HepG2 (cell line): Measurements from ENCODE around the gene SEMA7A. TPM values are rescaled to one million over a fixed set of nuclear protein-coding genes. Genes with fewer than 3 reads are reported as not detected.

Experiments
- ADNP ChIP-seq: sonication (generic); formaldehyde crosslinking; IDR thresholded peaks from 2 replicates; pipeline ENCODE4 v1.4.0; 2020; ENCODE audit warnings: missing genetic modification reagents
- AHR ChIP-seq: IDR thresholded peaks from 2 replicates; pipeline ENCODE4 v1.6.1; 2018; ENCODE audit warnings: missing genetic modification reagents, missing compliant biosample characterization
- FOXO1 ChIP-seq: sonication (generic); formaldehyde crosslinking; IDR thresholded peaks from 2 replicates; pipeline ENCODE4 v1.4.0; 2020; ENCODE audit warnings: missing genetic modification reagents
- HOXA9 ChIP-seq: sonication (generic); formaldehyde crosslinking; IDR thresholded peaks from 2 replicates; pipeline ENCODE4 v1.8.1; 2022; ENCODE audit warnings: missing genetic modification reagents, mild to moderate bottlenecking, moderate library complexity, borderline replicate concordance
- MAFF ChIP-seq: IDR thresholded peaks from 2 replicates; pipeline ENCODE4 v1.6.1; 2011; ENCODE audit warnings: low read depth, low read length, improper control_type of control experiment
- PCBP1 ChIP-seq: fragments of 200-400 bp; formaldehyde crosslinking; IDR thresholded peaks from 2 replicates; pipeline ENCODE4 v1.6.1; 2017; ENCODE audit warnings: mild to moderate bottlenecking, low read depth, low read length, borderline replicate concordance
- PHF20 ChIP-seq: sonication (generic); formaldehyde crosslinking; IDR thresholded peaks from 2 replicates; pipeline ENCODE4 v1.5.0; 2020; ENCODE audit warnings: mild to moderate bottlenecking, missing genetic modification reagents
- POLR2A ChIP-seq, 2 experiments: IDR thresholded peaks; 2 replicates each; pipeline ENCODE4 v1.6.1; 2011; ENCODE audit warnings: low read depth in 2 of 2, low read length in 2 of 2, mild to moderate bottlenecking in 1 of 2, moderate library complexity in 1 of 2; ENCODE audit not compliant: insufficient read depth in 1 of 2
- SMC3 ChIP-seq: IDR thresholded peaks from 2 replicates; pipeline ENCODE4 v1.6.1; 2011; ENCODE audit warnings: low read length, improper control_type of control experiment
- ZEB1 ChIP-seq: IDR thresholded peaks from 2 replicates; pipeline ENCODE4 v1.6.1; 2012; ENCODE audit warnings: mild to moderate bottlenecking, low read depth, inconsistent platforms; ENCODE audit not compliant: insufficient replicate concordance
- polyA plus RNA-seq, 8 experiments: library from polyadenylated mRNA; depleted of rRNA in 3 of 8; stranded (reverse) in 7 of 8; unstranded in 1 of 8; fragments of >200 nt; fragmentation: Illumina TruSeq in 4 of 8; extraction: Trizol in 4 of 8; gene quantifications; 2 replicates each; pipeline versions ENCODE4 v1.2.1 to v1.2.3, GENCODE V29; 2011 to 2016; ENCODE audit warnings: low read depth in 4 of 8, missing spikeins in 1 of 8, mixed read lengths in 1 of 8; ENCODE audit not compliant: insufficient read depth in 1 of 8
- total RNA-seq, 5 experiments: library from RNA; depleted of rRNA; stranded (reverse); fragments of >200 nt; fragmentation: Illumina TruSeq; extraction: Trizol; gene quantifications; 2 replicates each; pipeline ENCODE4 v1.2.3, GENCODE V29; 2016; ENCODE audit warnings: low read depth in 1 of 5
- TF ChIP-seq, protein P1 (sequence below): sonication (generic); formaldehyde crosslinking; IDR thresholded peaks from 2 replicates; pipeline ENCODE4 v1.4.0; 2020; ENCODE audit warnings: missing genetic modification reagents, borderline replicate concordance
- TF ChIP-seq, protein P2 (sequence below): sonication (generic); formaldehyde crosslinking; IDR thresholded peaks from 2 replicates; pipeline ENCODE4 v1.4.0; 2020; ENCODE audit warnings: mild to moderate bottlenecking, missing genetic modification reagents
- TF ChIP-seq, protein P3 (sequence below): sonication (generic); formaldehyde crosslinking; IDR thresholded peaks from 2 replicates; pipeline ENCODE4 v1.9.0; 2021; ENCODE audit warnings: mild to moderate bottlenecking, missing genetic modification reagents
- TF ChIP-seq, protein P4 (sequence below): sonication (generic); formaldehyde crosslinking; IDR thresholded peaks from 2 replicates; pipeline ENCODE4 v1.4.0; 2020; ENCODE audit warnings: missing genetic modification reagents
- TF ChIP-seq, protein P5 (sequence below): sonication (generic); formaldehyde crosslinking; IDR thresholded peaks from 2 replicates; pipeline ENCODE4 v1.9.0; 2022; ENCODE audit warnings: low read depth, missing genetic modification reagents

Gene SEMA7A
- total and polyA plus RNA-seq, 2 of the 13 experiments (the other 11 are each of a cell fraction or from before 2014, with no cell fraction given) = 9.0 to 15.8 TPM

DNA sequence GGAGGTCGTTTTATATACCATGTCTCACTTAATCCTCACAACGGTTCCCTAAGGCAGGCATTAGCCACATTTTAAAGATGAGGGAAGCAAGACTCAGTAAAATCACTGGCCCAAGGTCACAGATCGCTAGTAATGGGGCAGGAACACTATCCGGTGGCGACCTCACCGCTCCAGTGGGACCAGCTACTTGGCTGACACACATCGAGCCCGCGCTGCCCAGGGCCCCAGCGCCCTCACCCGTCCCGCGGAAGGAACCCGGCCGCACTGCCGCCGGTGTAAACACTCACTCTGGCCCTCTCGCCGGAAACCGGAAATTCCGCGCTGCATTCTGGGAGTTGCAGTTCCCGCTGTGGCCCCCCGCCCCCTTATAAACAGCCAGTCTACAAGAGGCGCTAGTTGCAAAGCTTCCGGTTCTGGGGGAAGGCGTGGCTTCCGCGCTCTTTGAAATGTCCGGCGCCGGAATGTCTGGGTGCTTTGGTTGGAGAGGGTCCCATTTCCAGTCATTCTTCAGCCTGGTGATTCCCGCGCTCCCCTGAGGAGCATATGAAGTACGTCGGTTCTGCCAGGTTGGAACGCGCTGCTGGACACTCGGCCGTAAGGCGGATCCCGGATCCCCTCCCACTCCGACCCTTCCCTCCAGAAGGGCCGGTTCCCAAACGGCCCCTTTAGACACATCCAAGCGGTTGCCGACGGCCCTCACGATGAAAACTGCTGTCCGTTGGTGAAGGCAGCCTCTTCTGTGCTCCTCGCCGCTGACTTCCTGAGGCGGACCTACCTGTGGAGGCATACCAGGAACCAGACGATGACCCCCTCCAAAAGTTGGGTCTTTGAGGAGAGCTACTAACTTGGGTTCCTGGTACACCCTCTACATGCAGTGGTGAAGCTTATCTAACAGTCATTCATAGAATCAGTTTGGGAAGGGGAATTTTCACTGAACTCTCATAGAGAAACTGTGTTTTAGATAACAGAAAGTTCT, 27.4 kb upstream of the SEMA7A start, which contains the start of gene UBL7 (continued):
- TF ChIP-seq MAFF = no peak
- TF ChIP-seq AHR = no peak; the same call in 1 of the 2 replicates
- TF ChIP-seq, protein P1, sequence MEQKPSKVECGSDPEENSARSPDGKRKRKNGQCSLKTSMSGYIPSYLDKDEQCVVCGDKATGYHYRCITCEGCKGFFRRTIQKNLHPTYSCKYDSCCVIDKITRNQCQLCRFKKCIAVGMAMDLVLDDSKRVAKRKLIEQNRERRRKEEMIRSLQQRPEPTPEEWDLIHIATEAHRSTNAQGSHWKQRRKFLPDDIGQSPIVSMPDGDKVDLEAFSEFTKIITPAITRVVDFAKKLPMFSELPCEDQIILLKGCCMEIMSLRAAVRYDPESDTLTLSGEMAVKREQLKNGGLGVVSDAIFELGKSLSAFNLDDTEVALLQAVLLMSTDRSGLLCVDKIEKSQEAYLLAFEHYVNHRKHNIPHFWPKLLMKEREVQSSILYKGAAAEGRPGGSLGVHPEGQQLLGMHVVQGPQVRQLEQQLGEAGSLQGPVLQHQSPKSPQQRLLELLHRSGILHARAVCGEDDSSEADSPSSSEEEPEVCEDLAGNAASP (CRISPR knock-in tag) = peak; percentile 67; the same call in 1 of the 2 replicates
- TF ChIP-seq, protein P2, sequence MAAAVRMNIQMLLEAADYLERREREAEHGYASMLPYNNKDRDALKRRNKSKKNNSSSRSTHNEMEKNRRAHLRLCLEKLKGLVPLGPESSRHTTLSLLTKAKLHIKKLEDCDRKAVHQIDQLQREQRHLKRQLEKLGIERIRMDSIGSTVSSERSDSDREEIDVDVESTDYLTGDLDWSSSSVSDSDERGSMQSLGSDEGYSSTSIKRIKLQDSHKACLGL (CRISPR knock-in tag) = 0 out of 2 replicates have a peak, but pooled peaks have one; percentile 52
- TF ChIP-seq, protein P3, sequence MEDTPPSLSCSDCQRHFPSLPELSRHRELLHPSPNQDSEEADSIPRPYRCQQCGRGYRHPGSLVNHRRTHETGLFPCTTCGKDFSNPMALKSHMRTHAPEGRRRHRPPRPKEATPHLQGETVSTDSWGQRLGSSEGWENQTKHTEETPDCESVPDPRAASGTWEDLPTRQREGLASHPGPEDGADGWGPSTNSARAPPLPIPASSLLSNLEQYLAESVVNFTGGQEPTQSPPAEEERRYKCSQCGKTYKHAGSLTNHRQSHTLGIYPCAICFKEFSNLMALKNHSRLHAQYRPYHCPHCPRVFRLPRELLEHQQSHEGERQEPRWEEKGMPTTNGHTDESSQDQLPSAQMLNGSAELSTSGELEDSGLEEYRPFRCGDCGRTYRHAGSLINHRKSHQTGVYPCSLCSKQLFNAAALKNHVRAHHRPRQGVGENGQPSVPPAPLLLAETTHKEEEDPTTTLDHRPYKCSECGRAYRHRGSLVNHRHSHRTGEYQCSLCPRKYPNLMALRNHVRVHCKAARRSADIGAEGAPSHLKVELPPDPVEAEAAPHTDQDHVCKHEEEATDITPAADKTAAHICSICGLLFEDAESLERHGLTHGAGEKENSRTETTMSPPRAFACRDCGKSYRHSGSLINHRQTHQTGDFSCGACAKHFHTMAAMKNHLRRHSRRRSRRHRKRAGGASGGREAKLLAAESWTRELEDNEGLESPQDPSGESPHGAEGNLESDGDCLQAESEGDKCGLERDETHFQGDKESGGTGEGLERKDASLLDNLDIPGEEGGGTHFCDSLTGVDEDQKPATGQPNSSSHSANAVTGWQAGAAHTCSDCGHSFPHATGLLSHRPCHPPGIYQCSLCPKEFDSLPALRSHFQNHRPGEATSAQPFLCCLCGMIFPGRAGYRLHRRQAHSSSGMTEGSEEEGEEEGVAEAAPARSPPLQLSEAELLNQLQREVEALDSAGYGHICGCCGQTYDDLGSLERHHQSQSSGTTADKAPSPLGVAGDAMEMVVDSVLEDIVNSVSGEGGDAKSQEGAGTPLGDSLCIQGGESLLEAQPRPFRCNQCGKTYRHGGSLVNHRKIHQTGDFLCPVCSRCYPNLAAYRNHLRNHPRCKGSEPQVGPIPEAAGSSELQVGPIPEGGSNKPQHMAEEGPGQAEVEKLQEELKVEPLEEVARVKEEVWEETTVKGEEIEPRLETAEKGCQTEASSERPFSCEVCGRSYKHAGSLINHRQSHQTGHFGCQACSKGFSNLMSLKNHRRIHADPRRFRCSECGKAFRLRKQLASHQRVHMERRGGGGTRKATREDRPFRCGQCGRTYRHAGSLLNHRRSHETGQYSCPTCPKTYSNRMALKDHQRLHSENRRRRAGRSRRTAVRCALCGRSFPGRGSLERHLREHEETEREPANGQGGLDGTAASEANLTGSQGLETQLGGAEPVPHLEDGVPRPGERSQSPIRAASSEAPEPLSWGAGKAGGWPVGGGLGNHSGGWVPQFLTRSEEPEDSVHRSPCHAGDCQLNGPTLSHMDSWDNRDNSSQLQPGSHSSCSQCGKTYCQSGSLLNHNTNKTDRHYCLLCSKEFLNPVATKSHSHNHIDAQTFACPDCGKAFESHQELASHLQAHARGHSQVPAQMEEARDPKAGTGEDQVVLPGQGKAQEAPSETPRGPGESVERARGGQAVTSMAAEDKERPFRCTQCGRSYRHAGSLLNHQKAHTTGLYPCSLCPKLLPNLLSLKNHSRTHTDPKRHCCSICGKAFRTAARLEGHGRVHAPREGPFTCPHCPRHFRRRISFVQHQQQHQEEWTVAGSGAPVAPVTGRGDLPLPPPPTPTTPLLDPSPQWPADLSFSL (CRISPR knock-in tag) = no peak
- no peak for TF ChIP-seq SMC3
- TF ChIP-seq ADNP (CRISPR knock-in tag) = no peak
- peak; percentile 83 for TF ChIP-seq PHF20 (CRISPR knock-in tag)
- TF ChIP-seq HOXA9 (CRISPR knock-in tag) = no peak
- TF ChIP-seq PCBP1 = peak; percentile 78
- TF ChIP-seq POLR2A (IDR thresholded peaks at IDR 0.05; ENCODE audit: insufficient read depth in 1 of 2, low read depth in 2 of 2, low read length in 2 of 2) = peak; percentile 91
- TF ChIP-seq ZEB1 = peak; percentile 39
- TF ChIP-seq, protein P4, sequence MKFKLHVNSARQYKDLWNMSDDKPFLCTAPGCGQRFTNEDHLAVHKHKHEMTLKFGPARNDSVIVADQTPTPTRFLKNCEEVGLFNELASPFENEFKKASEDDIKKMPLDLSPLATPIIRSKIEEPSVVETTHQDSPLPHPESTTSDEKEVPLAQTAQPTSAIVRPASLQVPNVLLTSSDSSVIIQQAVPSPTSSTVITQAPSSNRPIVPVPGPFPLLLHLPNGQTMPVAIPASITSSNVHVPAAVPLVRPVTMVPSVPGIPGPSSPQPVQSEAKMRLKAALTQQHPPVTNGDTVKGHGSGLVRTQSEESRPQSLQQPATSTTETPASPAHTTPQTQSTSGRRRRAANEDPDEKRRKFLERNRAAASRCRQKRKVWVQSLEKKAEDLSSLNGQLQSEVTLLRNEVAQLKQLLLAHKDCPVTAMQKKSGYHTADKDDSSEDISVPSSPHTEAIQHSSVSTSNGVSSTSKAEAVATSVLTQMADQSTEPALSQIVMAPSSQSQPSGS (CRISPR knock-in tag) = peak; percentile 45; the same call in 1 of the 2 replicates
- TF ChIP-seq FOXO1 (CRISPR knock-in tag) = peak; percentile 99
- TF ChIP-seq, protein P5, sequence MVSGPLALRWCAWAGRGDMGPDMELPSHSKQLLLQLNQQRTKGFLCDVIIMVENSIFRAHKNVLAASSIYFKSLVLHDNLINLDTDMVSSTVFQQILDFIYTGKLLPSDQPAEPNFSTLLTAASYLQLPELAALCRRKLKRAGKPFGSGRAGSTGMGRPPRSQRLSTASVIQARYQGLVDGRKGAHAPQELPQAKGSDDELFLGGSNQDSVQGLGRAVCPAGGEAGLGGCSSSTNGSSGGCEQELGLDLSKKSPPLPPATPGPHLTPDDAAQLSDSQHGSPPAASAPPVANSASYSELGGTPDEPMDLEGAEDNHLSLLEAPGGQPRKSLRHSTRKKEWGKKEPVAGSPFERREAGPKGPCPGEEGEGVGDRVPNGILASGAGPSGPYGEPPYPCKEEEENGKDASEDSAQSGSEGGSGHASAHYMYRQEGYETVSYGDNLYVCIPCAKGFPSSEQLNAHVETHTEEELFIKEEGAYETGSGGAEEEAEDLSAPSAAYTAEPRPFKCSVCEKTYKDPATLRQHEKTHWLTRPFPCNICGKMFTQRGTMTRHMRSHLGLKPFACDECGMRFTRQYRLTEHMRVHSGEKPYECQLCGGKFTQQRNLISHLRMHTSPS (CRISPR knock-in tag) = peak; percentile 72
